Measurements from ENCODE around the gene GPR42.

The GPR42 gene

GRCh38 chr19:35360880-35361420 is 9.9 kb upstream of the GPR42 start:
- no peak overlapping the region for H3K27ac ChIP-seq
- TF ChIP-seq CTCF (IDR thresholded peaks at IDR 0.05) = no peak
- no peak for TF ChIP-seq ZFX (IDR thresholded peaks at IDR 0.05; ENCODE audit: borderline replicate concordance)

GRCh38 chr19:35362261-35363000 is 8.4 kb upstream of the GPR42 start:
- TF ChIP-seq ZFX (IDR thresholded peaks at IDR 0.05; ENCODE audit: borderline replicate concordance) = no peak
- no peak for TF ChIP-seq CTCF (IDR thresholded peaks at IDR 0.05)
- H3K27ac ChIP-seq = no peak overlapping the region

- TF ChIP-seq CTCF (IDR thresholded peaks at IDR 0.05) = no peak
- TF ChIP-seq ZFX (IDR thresholded peaks at IDR 0.05; ENCODE audit: borderline replicate concordance) = no peak
- no peak overlapping the region for H3K27ac ChIP-seq
Observed at GRCh38 chr19:35363001-35363590, 7.8 kb upstream of the GPR42 start.

GRCh38 chr19:35363711-35364425 is 7.0 kb upstream of the GPR42 start:
- TF ChIP-seq CTCF (IDR thresholded peaks at IDR 0.05) (no peak), ZFX (IDR thresholded peaks at IDR 0.05; ENCODE audit: borderline replicate concordance) (no peak)
- no peak overlapping the region for H3K27ac ChIP-seq

GRCh38 chr19:35365303-35365702 is 5.6 kb upstream of the GPR42 start:
- no peak for TF ChIP-seq CTCF (IDR thresholded peaks at IDR 0.05)
- TF ChIP-seq ZFX (IDR thresholded peaks at IDR 0.05; ENCODE audit: borderline replicate concordance) = no peak
- H3K27ac ChIP-seq = no peak overlapping the region

GRCh38 chr19:35368378-35368777 is 2.5 kb upstream of the GPR42 start:
- TF ChIP-seq ZFX (IDR thresholded peaks at IDR 0.05; ENCODE audit: borderline replicate concordance) (no peak), CTCF (IDR thresholded peaks at IDR 0.05) (no peak)
- no peak overlapping the region for H3K27ac ChIP-seq
